Astrocyte (in vitro differentiated cells and primary cell): Measurements from ENCODE around the gene GLRA1.

Experiments used
- CTCF ChIP-seq: IDR thresholded peaks from 2 replicates; pipeline ENCODE4 v1.5.1; 2011; ENCODE audit warnings: low read depth, mild to moderate bottlenecking, inconsistent platforms, low read length, moderate library complexity; ENCODE audit not compliant: insufficient read depth
- EZH2 ChIP-seq: IDR thresholded peaks from 2 replicates; pipeline ENCODE4 v1.6.1; 2012; ENCODE audit warnings: mild to moderate bottlenecking, low read length, inconsistent platforms; ENCODE audit not compliant: insufficient read depth

- no peak for TF ChIP-seq CTCF
- no peak for TF ChIP-seq EZH2
Measured at GRCh38 chr5:151906246-151906645, 18.4 kb downstream of the GLRA1 start.
